Measurements from ENCODE around the gene AGBL4. TPM values are rescaled to one million over a fixed set of nuclear protein-coding genes. Genes with fewer than 3 reads are reported as not detected.

Gene AGBL4
- total RNA-seq, 2 donors from 2014 or later = not detected

GRCh38 chr1:48793863-48794262 is 1229.9 kb downstream of the AGBL4 start:
- Mint-ChIP-seq H3K4me1 (no peaks in the 10 kb centered on the region), H3K36me3 (ENCODE audit: low read depth) (no peaks in the 10 kb centered on the region), H3K27me3 (no peaks in the 10 kb centered on the region), H3K4me3 (no peak overlapping the region), H3K27ac (no peak overlapping the region)
- H3K9me3 ChIP-seq (ENCODE audit: control insufficient read depth, low read length, poor library complexity, severe bottlenecking) = no peaks in the 10 kb centered on the region
- ATAC-seq (peak; percentile 71), DNase-seq (no peak)

- no peaks in the 10 kb centered on the region for H3K9me3 ChIP-seq (ENCODE audit: control insufficient read depth, low read length, poor library complexity, severe bottlenecking)
- Mint-ChIP-seq H3K27ac (no peak overlapping the region), H3K27me3 (no peaks in the 10 kb centered on the region), H3K4me3 (no peak overlapping the region), H3K4me1 (no peaks in the 10 kb centered on the region), H3K36me3 (ENCODE audit: low read depth) (no peaks in the 10 kb centered on the region)
- ATAC-seq (no peak), DNase-seq (no peak)
Observed at GRCh38 chr1:48792961-48793360, 1230.8 kb downstream of the AGBL4 start.

GRCh38 chr1:48790397-48790796 is 1233.4 kb downstream of the AGBL4 start:
- H3K36me3 Mint-ChIP-seq (ENCODE audit: low read depth) = no peaks in the 10 kb centered on the region
- no peak overlapping the region for H3K27ac Mint-ChIP-seq
- DNase-seq (no peak), ATAC-seq (no peak)
- H3K9me3 ChIP-seq (ENCODE audit: control insufficient read depth, low read length, poor library complexity, severe bottlenecking) = no peaks in the 10 kb centered on the region
- H3K4me1 Mint-ChIP-seq = no peaks in the 10 kb centered on the region
- H3K4me3 Mint-ChIP-seq = no peak overlapping the region
- no peaks in the 10 kb centered on the region for H3K27me3 Mint-ChIP-seq

GRCh38 chr1:48789903-48790302 is 1233.9 kb downstream of the AGBL4 start:
- Mint-ChIP-seq H3K27me3 (no peaks in the 10 kb centered on the region), H3K4me1 (no peaks in the 10 kb centered on the region), H3K4me3 (no peak overlapping the region), H3K27ac (no peak overlapping the region), H3K36me3 (ENCODE audit: low read depth) (no peaks in the 10 kb centered on the region)
- DNase-seq (no peak), ATAC-seq (no peak)
- no peaks in the 10 kb centered on the region for H3K9me3 ChIP-seq (ENCODE audit: control insufficient read depth, low read length, poor library complexity, severe bottlenecking)

GRCh38 chr1:48785869-48786268 is 1237.9 kb downstream of the AGBL4 start:
- DNase-seq = no peak

GRCh38 chr1:48784301-48784700 is 1239.5 kb downstream of the AGBL4 start:
- Mint-ChIP-seq H3K4me1 (no peaks in the 10 kb centered on the region), H3K27me3 (peaks cover 11% of the 10 kb centered on the region), H3K36me3 (ENCODE audit: low read depth) (no peaks in the 10 kb centered on the region), H3K27ac (no peak overlapping the region), H3K4me3 (no peak overlapping the region)
- ATAC-seq (no peak), DNase-seq (no peak)
- no peaks in the 10 kb centered on the region for H3K9me3 ChIP-seq (ENCODE audit: control insufficient read depth, low read length, poor library complexity, severe bottlenecking)

More at GRCh38 chr1:48785869-48786268, 1237.9 kb downstream of the AGBL4 start:
- Mint-ChIP-seq H3K4me1 (no peaks in the 10 kb centered on the region), H3K27ac (no peak overlapping the region), H3K4me3 (no peak overlapping the region), H3K27me3 (peaks cover 3% of the 10 kb centered on the region), H3K36me3 (ENCODE audit: low read depth) (no peaks in the 10 kb centered on the region)
- no peak for ATAC-seq
- H3K9me3 ChIP-seq (ENCODE audit: control insufficient read depth, low read length, poor library complexity, severe bottlenecking) = no peaks in the 10 kb centered on the region

GRCh38 chr1:48777219-48777895 is 1246.4 kb downstream of the AGBL4 start:
- DNase-seq (no peak), ATAC-seq (no peak)
- H3K27me3 Mint-ChIP-seq = peaks cover 24% of the 10 kb centered on the region
- no peak overlapping the region for H3K27ac Mint-ChIP-seq
- H3K4me3 Mint-ChIP-seq = peak overlapping the region; percentile 82
- peaks cover 6% of the 10 kb centered on the region for H3K4me1 Mint-ChIP-seq
- H3K36me3 Mint-ChIP-seq (ENCODE audit: low read depth) = peaks cover 3% of the 10 kb centered on the region
- H3K9me3 ChIP-seq (ENCODE audit: control insufficient read depth, low read length, poor library complexity, severe bottlenecking) = no peaks in the 10 kb centered on the region

GRCh38 chr1:48776393-48777218 is 1247.1 kb downstream of the AGBL4 start, which contains the start of gene BEND5:
BEND5 (minus strand) TSS chr1:48776891; CDS start chr1:48776831, 60 bp downstream.
- Mint-ChIP-seq H3K27ac (no peak within 1 kb of the TSS), H3K36me3 (ENCODE audit: low read depth) (peaks cover 3% of the 10 kb centered on the region), H3K4me1 (peaks cover 6% of the 10 kb centered on the region), H3K27me3 (peaks cover 31% of the 10 kb centered on the region), H3K4me3 (peak within 1 kb of the TSS; percentile 82)
- DNase-seq = peak in 1 of 3 donors; percentile 12
- ATAC-seq = peak; percentile 63
- no peaks in the 10 kb centered on the region for H3K9me3 ChIP-seq (ENCODE audit: control insufficient read depth, low read length, poor library complexity, severe bottlenecking)

- no peaks in the 10 kb centered on the region for H3K9me3 ChIP-seq (ENCODE audit: control insufficient read depth, low read length, poor library complexity, severe bottlenecking)
- Mint-ChIP-seq H3K4me3 (peak overlapping the region; percentile 66), H3K27ac (no peak overlapping the region), H3K27me3 (peaks cover 28% of the 10 kb centered on the region), H3K36me3 (ENCODE audit: low read depth) (peaks cover 3% of the 10 kb centered on the region), H3K4me1 (peaks cover 6% of the 10 kb centered on the region)
- ATAC-seq (no peak), DNase-seq (no peak)
Observed at GRCh38 chr1:48775831-48776392, 1247.8 kb downstream of the AGBL4 start.

GRCh38 chr1:48773133-48773532 is 1250.6 kb downstream of the AGBL4 start:
- peaks cover 3% of the 10 kb centered on the region for H3K36me3 Mint-ChIP-seq (ENCODE audit: low read depth)
- DNase-seq (no peak), ATAC-seq (no peak)
- H3K27me3 Mint-ChIP-seq = peaks cover 20% of the 10 kb centered on the region
- no peak overlapping the region for H3K4me3 Mint-ChIP-seq
- H3K4me1 Mint-ChIP-seq = peaks cover 6% of the 10 kb centered on the region
- no peaks in the 10 kb centered on the region for H3K9me3 ChIP-seq (ENCODE audit: control insufficient read depth, low read length, poor library complexity, severe bottlenecking)
- H3K27ac Mint-ChIP-seq = no peak overlapping the region

- Mint-ChIP-seq H3K27ac (no peak overlapping the region), H3K27me3 (peaks cover 15% of the 10 kb centered on the region), H3K4me3 (no peak overlapping the region), H3K4me1 (peaks cover 4% of the 10 kb centered on the region), H3K36me3 (ENCODE audit: low read depth) (peaks cover 3% of the 10 kb centered on the region)
- no peak for ATAC-seq
- no peaks in the 10 kb centered on the region for H3K9me3 ChIP-seq (ENCODE audit: control insufficient read depth, low read length, poor library complexity, severe bottlenecking)
- DNase-seq = no peak
Observed at GRCh38 chr1:48772211-48772610, 1251.5 kb downstream of the AGBL4 start.

- peaks cover 4% of the 10 kb centered on the region for H3K4me1 Mint-ChIP-seq
- peaks cover 3% of the 10 kb centered on the region for H3K36me3 Mint-ChIP-seq (ENCODE audit: low read depth)
Observed at GRCh38 chr1:48771561-48771960, 1252.2 kb downstream of the AGBL4 start.

GRCh38 chr1:48767975-48768510 is 1255.7 kb downstream of the AGBL4 start:
- H3K9me3 ChIP-seq (ENCODE audit: control insufficient read depth, low read length, poor library complexity, severe bottlenecking) = no peaks in the 10 kb centered on the region
- ATAC-seq (no peak), DNase-seq (no peak)
- peaks cover 16% of the 10 kb centered on the region for H3K27me3 Mint-ChIP-seq
- no peak overlapping the region for H3K27ac Mint-ChIP-seq
- no peaks in the 10 kb centered on the region for H3K4me1 Mint-ChIP-seq
- no peak overlapping the region for H3K4me3 Mint-ChIP-seq
- H3K36me3 Mint-ChIP-seq (ENCODE audit: low read depth) = no peaks in the 10 kb centered on the region

More at GRCh38 chr1:48771561-48771960, 1252.2 kb downstream of the AGBL4 start:
- no peak overlapping the region for H3K4me3 Mint-ChIP-seq
- peaks cover 12% of the 10 kb centered on the region for H3K27me3 Mint-ChIP-seq
- no peak for ATAC-seq
- H3K9me3 ChIP-seq (ENCODE audit: control insufficient read depth, low read length, poor library complexity, severe bottlenecking) = no peaks in the 10 kb centered on the region
- DNase-seq = no peak
- no peak overlapping the region for H3K27ac Mint-ChIP-seq
